ENCODE results near the gene CWC27.
"Not testable (repeated sequence)": the region's sequence is repeated elsewhere in the genome, so short reads cannot be mapped to it uniquely, and the experiment has no call there.

CWC27 gene

GRCh38 chr5:64840958-64841357, 72.2 kb downstream of the CWC27 start:
- no peak for DNase-seq

GRCh38 chr5:64853777-64854176, 85.0 kb downstream of the CWC27 start:
- DNase-seq, result no peak

GRCh38 chr5:64854855-64855254, 86.1 kb downstream of the CWC27 start:
- no peak for DNase-seq

- no peak for DNase-seq
Observed at GRCh38 chr5:64859881-64860280, 91.2 kb downstream of the CWC27 start.

- no peak for DNase-seq
Observed at GRCh38 chr5:64861281-64861680, 92.6 kb downstream of the CWC27 start.

- DNase-seq, result no peak
Observed at GRCh38 chr5:64864171-64864570, 95.4 kb downstream of the CWC27 start.

- no peak for DNase-seq
Observed at GRCh38 chr5:64865662-64866061, 96.9 kb downstream of the CWC27 start.

GRCh38 chr5:64869419-64869818, 100.7 kb downstream of the CWC27 start:
- DNase-seq, result no peak

GRCh38 chr5:64872044-64872443, 103.3 kb downstream of the CWC27 start:
- no peak for DNase-seq

- DNase-seq, result no peak
Observed at GRCh38 chr5:64873441-64873840, 104.7 kb downstream of the CWC27 start.

GRCh38 chr5:64874753-64875152, 106.0 kb downstream of the CWC27 start:
- DNase-seq, result no peak

- DNase-seq, result no peak
Observed at GRCh38 chr5:64876203-64876602, 107.5 kb downstream of the CWC27 start.

GRCh38 chr5:64880821-64881220, 112.1 kb downstream of the CWC27 start:
- DNase-seq, result no peak

GRCh38 chr5:64883912-64884311, 115.2 kb downstream of the CWC27 start:
- DNase-seq, result no peak

- DNase-seq, result no peak
Observed at GRCh38 chr5:64884541-64884940, 115.8 kb downstream of the CWC27 start.

GRCh38 chr5:64887910-64888309, 119.2 kb downstream of the CWC27 start:
- no peak for DNase-seq

- no peak for DNase-seq
Observed at GRCh38 chr5:64895748-64896147, 127.0 kb downstream of the CWC27 start.

GRCh38 chr5:64899838-64900237, 131.1 kb downstream of the CWC27 start:
- no peak for DNase-seq

- DNase-seq, result no peak
Observed at GRCh38 chr5:64900618-64901017, 131.9 kb downstream of the CWC27 start.

- not testable (repeated sequence) for DNase-seq
Observed at GRCh38 chr5:64907399-64907798, 138.7 kb downstream of the CWC27 start.

- DNase-seq, result no peak
Observed at GRCh38 chr5:64914396-64914795, 145.7 kb downstream of the CWC27 start.

- DNase-seq, result no peak
Observed at GRCh38 chr5:64918083-64918482, 149.4 kb downstream of the CWC27 start.

- DNase-seq, result no peak
Observed at GRCh38 chr5:64921386-64921785, 152.7 kb downstream of the CWC27 start.

- no peak for DNase-seq
Observed at GRCh38 chr5:64923151-64923685, 154.5 kb downstream of the CWC27 start.

- no peak for DNase-seq
Observed at GRCh38 chr5:64925123-64925522, 156.4 kb downstream of the CWC27 start.

GRCh38 chr5:64929833-64930232, 161.1 kb downstream of the CWC27 start:
- DNase-seq, result no peak
